ENCODE measurements around the gene CDC42BPG.

CDC42BPG gene

GRCh38 chr11:64870176-64870892 is 25.9 kb upstream of the CDC42BPG start:
- Histone ChIP-seq H3K4me3 (ENCODE audit: low read depth, low read length) (no peak overlapping the region), H3K36me3 (ENCODE audit: control insufficient read depth, insufficient read depth, low read length) (peaks cover 7% of the 10 kb centered on the region; the same call in 1 of the 2 replicates)

GRCh38 chr11:64869571-64870175 is 25.2 kb upstream of the CDC42BPG start:
- Histone ChIP-seq H3K36me3 (ENCODE audit: control insufficient read depth, insufficient read depth, low read length) (peaks cover 7% of the 10 kb centered on the region; the same call in 1 of the 2 replicates), H3K9ac (ENCODE audit: low read depth, low read length) (no peak overlapping the region), H3K27ac (ENCODE audit: low read depth, low read length) (no peak overlapping the region), H3K4me1 (ENCODE audit: control insufficient read depth, insufficient read depth, low read length) (peaks cover 2% of the 10 kb centered on the region), H3K27me3 (ENCODE audit: control insufficient read depth, insufficient read depth, low read length) (no peaks in the 10 kb centered on the region), H3K4me3 (ENCODE audit: low read depth, low read length) (no peak overlapping the region), H3K9me3 (ENCODE audit: control insufficient read depth, insufficient read depth, low read length) (no peaks in the 10 kb centered on the region)

More at GRCh38 chr11:64870176-64870892, 25.9 kb upstream of the CDC42BPG start:
- no peak overlapping the region for H3K9ac ChIP-seq (ENCODE audit: low read depth, low read length)
- no peaks in the 10 kb centered on the region; the same call in 1 of the 2 replicates for H3K4me1 ChIP-seq (ENCODE audit: control insufficient read depth, insufficient read depth, low read length)
- no peaks in the 10 kb centered on the region for H3K9me3 ChIP-seq (ENCODE audit: control insufficient read depth, insufficient read depth, low read length)
- H3K27me3 ChIP-seq (ENCODE audit: control insufficient read depth, insufficient read depth, low read length): no peaks in the 10 kb centered on the region
- H3K27ac ChIP-seq (ENCODE audit: low read depth, low read length): peak overlapping the region; percentile 42

GRCh38 chr11:64868904-64869570 is 24.6 kb upstream of the CDC42BPG start:
- Histone ChIP-seq H3K9ac (ENCODE audit: low read depth, low read length) (no peak overlapping the region), H3K27ac (ENCODE audit: low read depth, low read length) (no peak overlapping the region), H3K9me3 (ENCODE audit: control insufficient read depth, insufficient read depth, low read length) (no peaks in the 10 kb centered on the region), H3K27me3 (ENCODE audit: control insufficient read depth, insufficient read depth, low read length) (no peaks in the 10 kb centered on the region), H3K36me3 (ENCODE audit: control insufficient read depth, insufficient read depth, low read length) (peaks cover 7% of the 10 kb centered on the region; the same call in 1 of the 2 replicates), H3K4me1 (ENCODE audit: control insufficient read depth, insufficient read depth, low read length) (peaks cover 9% of the 10 kb centered on the region), H3K4me3 (ENCODE audit: low read depth, low read length) (no peak overlapping the region)

GRCh38 chr11:64867748-64868462 is 23.5 kb upstream of the CDC42BPG start:
- H3K9ac ChIP-seq (ENCODE audit: low read depth, low read length): no peak overlapping the region
- H3K4me3 ChIP-seq (ENCODE audit: low read depth, low read length): no peak overlapping the region
- peaks cover under 1% of the 10 kb centered on the region; the same call in 1 of the 2 replicates for H3K36me3 ChIP-seq (ENCODE audit: control insufficient read depth, insufficient read depth, low read length)
- H3K27me3 ChIP-seq (ENCODE audit: control insufficient read depth, insufficient read depth, low read length): no peaks in the 10 kb centered on the region
- no peak overlapping the region for H3K27ac ChIP-seq (ENCODE audit: low read depth, low read length)
- peaks cover 20% of the 10 kb centered on the region for H3K4me1 ChIP-seq (ENCODE audit: control insufficient read depth, insufficient read depth, low read length)
- H3K9me3 ChIP-seq (ENCODE audit: control insufficient read depth, insufficient read depth, low read length): no peaks in the 10 kb centered on the region

- H3K36me3 ChIP-seq (ENCODE audit: control insufficient read depth, insufficient read depth, low read length): no peaks in the 10 kb centered on the region
- peaks cover 21% of the 10 kb centered on the region for H3K4me1 ChIP-seq (ENCODE audit: control insufficient read depth, insufficient read depth, low read length)
- H3K9me3 ChIP-seq (ENCODE audit: control insufficient read depth, insufficient read depth, low read length): no peaks in the 10 kb centered on the region
- H3K9ac ChIP-seq (ENCODE audit: low read depth, low read length): no peak overlapping the region
- H3K4me3 ChIP-seq (ENCODE audit: low read depth, low read length): no peak overlapping the region
- no peak overlapping the region for H3K27ac ChIP-seq (ENCODE audit: low read depth, low read length)
- no peaks in the 10 kb centered on the region for H3K27me3 ChIP-seq (ENCODE audit: control insufficient read depth, insufficient read depth, low read length)
Observed at GRCh38 chr11:64866173-64866491, 21.7 kb upstream of the CDC42BPG start.

- Histone ChIP-seq H3K27me3 (ENCODE audit: control insufficient read depth, insufficient read depth, low read length) (no peaks in the 10 kb centered on the region), H3K36me3 (ENCODE audit: control insufficient read depth, insufficient read depth, low read length) (no peaks in the 10 kb centered on the region), H3K4me3 (ENCODE audit: low read depth, low read length) (no peak overlapping the region), H3K9ac (ENCODE audit: low read depth, low read length) (no peak overlapping the region), H3K27ac (ENCODE audit: low read depth, low read length) (peak overlapping the region; percentile 34), H3K9me3 (ENCODE audit: control insufficient read depth, insufficient read depth, low read length) (no peaks in the 10 kb centered on the region), H3K4me1 (ENCODE audit: control insufficient read depth, insufficient read depth, low read length) (peaks cover 21% of the 10 kb centered on the region)
Observed at GRCh38 chr11:64865286-64866172, 21.1 kb upstream of the CDC42BPG start.

- Histone ChIP-seq H3K36me3 (ENCODE audit: control insufficient read depth, insufficient read depth, low read length) (no peaks in the 10 kb centered on the region), H3K9me3 (ENCODE audit: control insufficient read depth, insufficient read depth, low read length) (no peaks in the 10 kb centered on the region), H3K27ac (ENCODE audit: low read depth, low read length) (peak overlapping the region; percentile 68), H3K27me3 (ENCODE audit: control insufficient read depth, insufficient read depth, low read length) (no peaks in the 10 kb centered on the region), H3K9ac (ENCODE audit: low read depth, low read length) (no peak overlapping the region), H3K4me3 (ENCODE audit: low read depth, low read length) (no peak overlapping the region), H3K4me1 (ENCODE audit: control insufficient read depth, insufficient read depth, low read length) (peaks cover 21% of the 10 kb centered on the region)
Observed at GRCh38 chr11:64864473-64865285, 20.2 kb upstream of the CDC42BPG start.

GRCh38 chr11:64864135-64864472 is 19.7 kb upstream of the CDC42BPG start:
- Histone ChIP-seq H3K9ac (ENCODE audit: low read depth, low read length) (peak overlapping the region; percentile 40; the same call in 1 of the 2 replicates), H3K27me3 (ENCODE audit: control insufficient read depth, insufficient read depth, low read length) (no peaks in the 10 kb centered on the region), H3K9me3 (ENCODE audit: control insufficient read depth, insufficient read depth, low read length) (no peaks in the 10 kb centered on the region), H3K36me3 (ENCODE audit: control insufficient read depth, insufficient read depth, low read length) (no peaks in the 10 kb centered on the region), H3K27ac (ENCODE audit: low read depth, low read length) (peak overlapping the region; percentile 68), H3K4me3 (ENCODE audit: low read depth, low read length) (no peak overlapping the region), H3K4me1 (ENCODE audit: control insufficient read depth, insufficient read depth, low read length) (peaks cover 21% of the 10 kb centered on the region)

- H3K27me3 ChIP-seq (ENCODE audit: control insufficient read depth, insufficient read depth, low read length): no peaks in the 10 kb centered on the region
- H3K4me1 ChIP-seq (ENCODE audit: control insufficient read depth, insufficient read depth, low read length): peaks cover 21% of the 10 kb centered on the region
- no peaks in the 10 kb centered on the region for H3K9me3 ChIP-seq (ENCODE audit: control insufficient read depth, insufficient read depth, low read length)
- no peaks in the 10 kb centered on the region; the same call in 1 of the 2 replicates for H3K36me3 ChIP-seq (ENCODE audit: control insufficient read depth, insufficient read depth, low read length)
- peak overlapping the region; percentile 68 for H3K27ac ChIP-seq (ENCODE audit: low read depth, low read length)
- H3K4me3 ChIP-seq (ENCODE audit: low read depth, low read length): no peak overlapping the region
- H3K9ac ChIP-seq (ENCODE audit: low read depth, low read length): peak overlapping the region; percentile 40; the same call in 1 of the 2 replicates
Observed at GRCh38 chr11:64863391-64864060, 19.1 kb upstream of the CDC42BPG start.

Measured in HUES48 (cell line).